PC-3 (cell line): ENCODE results near the gene CSH1.
"Not testable (repeated sequence)": the region's sequence is repeated elsewhere in the genome, so short reads cannot be mapped to it uniquely, and the experiment has no call there.

ENCODE experiments used
- EZH2 ChIP-seq: fragments of 300-600 bp; sonication (generic); IDR thresholded peaks from one replicate; pipeline ENCODE4 v1.6.1; 2017; ENCODE audit warnings: antibody characterized with exemption, mild to moderate bottlenecking, low read length; ENCODE audit not compliant: unreplicated experiment
- TF ChIP-seq, protein P1 (sequence below): fragments of 300-600 bp; sonication (generic); conservative IDR thresholded peaks from 2 replicates; pipeline ENCODE4 v1.5.1; 2017; ENCODE audit warnings: antibody characterized with exemption, low read depth, mild to moderate bottlenecking, low read length

DNA sequence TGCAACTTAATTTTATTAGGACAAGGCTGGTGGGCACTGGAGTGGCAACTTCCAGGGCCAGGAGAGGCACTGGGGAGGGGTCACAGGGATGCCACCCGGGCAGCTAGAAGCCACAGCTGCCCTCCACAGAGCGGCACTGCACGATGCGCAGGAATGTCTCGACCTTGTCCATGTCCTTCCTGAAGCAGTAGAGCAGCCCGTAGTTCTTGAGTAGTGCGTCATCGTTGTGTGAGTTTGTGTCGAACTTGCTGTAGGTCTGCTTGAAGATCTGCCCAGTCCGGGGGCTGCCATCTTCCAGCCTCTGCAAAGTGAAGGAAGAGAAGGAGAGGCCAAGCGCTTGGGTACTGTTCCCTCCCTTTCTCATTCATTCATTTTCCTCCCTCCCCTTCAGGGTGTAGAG, 20.8 kb upstream of the CSH1 start:
- TF ChIP-seq, protein P1, sequence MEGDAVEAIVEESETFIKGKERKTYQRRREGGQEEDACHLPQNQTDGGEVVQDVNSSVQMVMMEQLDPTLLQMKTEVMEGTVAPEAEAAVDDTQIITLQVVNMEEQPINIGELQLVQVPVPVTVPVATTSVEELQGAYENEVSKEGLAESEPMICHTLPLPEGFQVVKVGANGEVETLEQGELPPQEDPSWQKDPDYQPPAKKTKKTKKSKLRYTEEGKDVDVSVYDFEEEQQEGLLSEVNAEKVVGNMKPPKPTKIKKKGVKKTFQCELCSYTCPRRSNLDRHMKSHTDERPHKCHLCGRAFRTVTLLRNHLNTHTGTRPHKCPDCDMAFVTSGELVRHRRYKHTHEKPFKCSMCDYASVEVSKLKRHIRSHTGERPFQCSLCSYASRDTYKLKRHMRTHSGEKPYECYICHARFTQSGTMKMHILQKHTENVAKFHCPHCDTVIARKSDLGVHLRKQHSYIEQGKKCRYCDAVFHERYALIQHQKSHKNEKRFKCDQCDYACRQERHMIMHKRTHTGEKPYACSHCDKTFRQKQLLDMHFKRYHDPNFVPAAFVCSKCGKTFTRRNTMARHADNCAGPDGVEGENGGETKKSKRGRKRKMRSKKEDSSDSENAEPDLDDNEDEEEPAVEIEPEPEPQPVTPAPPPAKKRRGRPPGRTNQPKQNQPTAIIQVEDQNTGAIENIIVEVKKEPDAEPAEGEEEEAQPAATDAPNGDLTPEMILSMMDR: not testable (repeated sequence)
- TF ChIP-seq EZH2: not testable (repeated sequence)
